HG02981 (cell line): ENCODE results near the gene PRKCH.
"Not testable (repeated sequence)": the region's sequence is repeated elsewhere in the genome, so short reads cannot be mapped to it uniquely, and the experiment has no call there.

Experiments used
- ATAC-seq: cut with Tn5 transposase; IDR thresholded peaks from one replicate; pipeline ENCODE4 v1.9.1; 2021; ENCODE audit warnings: mild to moderate bottlenecking, moderate library complexity; ENCODE audit not compliant: unreplicated experiment

Gene PRKCH

GRCh38 chr14:61451891-61452400 lies 130.6 kb downstream of the PRKCH start:
- ATAC-seq, result no peak

GRCh38 chr14:61452452-61452851 lies 131.1 kb downstream of the PRKCH start:
- ATAC-seq, result no peak

- ATAC-seq, result no peak
These were observed 131.9 kb downstream of the PRKCH start for GRCh38 chr14:61453103-61453767.

DNA sequence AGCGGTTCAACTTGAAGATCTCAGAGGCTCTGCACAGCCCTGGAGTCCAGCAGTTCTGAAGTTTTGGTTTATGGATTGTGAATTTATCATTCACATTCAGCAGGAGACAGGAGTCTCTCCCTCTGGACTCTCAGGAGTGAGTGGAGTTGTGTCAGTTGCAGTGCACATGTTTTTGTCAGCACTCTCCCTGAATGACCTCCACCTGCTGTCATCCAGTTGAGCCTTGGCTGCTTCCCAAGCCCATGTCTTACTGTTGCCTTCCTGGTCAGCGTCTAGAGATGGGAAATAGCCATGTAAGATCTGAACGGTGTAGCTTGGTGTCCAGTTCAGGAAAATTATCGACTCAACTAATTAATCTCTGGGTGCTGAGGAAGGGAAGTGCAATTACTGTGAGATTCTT lies 133.2 kb downstream of the PRKCH start:
- no peak for ATAC-seq

GRCh38 chr14:61455351-61455750 lies 134.0 kb downstream of the PRKCH start:
- no peak for ATAC-seq

- ATAC-seq, result peak; percentile 65
These were observed 135.3 kb downstream of the PRKCH start for GRCh38 chr14:61456720-61457119.

DNA sequence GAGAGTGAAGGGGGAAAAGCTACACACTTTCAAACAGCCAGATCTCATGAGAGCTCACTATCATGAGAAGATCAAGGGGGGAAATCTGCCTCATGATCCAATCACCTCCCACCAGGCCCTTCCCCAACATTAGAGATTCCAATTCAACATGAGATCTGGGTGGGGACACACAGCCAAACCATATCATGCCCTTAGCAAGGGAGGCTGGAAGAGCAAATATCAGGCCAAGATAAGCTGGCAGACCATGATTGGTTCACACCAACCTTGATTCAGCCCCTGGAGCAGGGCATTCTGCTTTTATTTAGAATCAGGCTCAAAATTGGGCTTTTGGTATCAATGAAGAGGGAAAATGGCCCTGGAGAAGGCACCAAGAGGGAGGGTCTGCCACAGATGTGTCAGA lies 137.4 kb downstream of the PRKCH start:
- ATAC-seq, result no peak

- no peak for ATAC-seq
These were observed 137.8 kb downstream of the PRKCH start for GRCh38 chr14:61459229-61459628.

DNA sequence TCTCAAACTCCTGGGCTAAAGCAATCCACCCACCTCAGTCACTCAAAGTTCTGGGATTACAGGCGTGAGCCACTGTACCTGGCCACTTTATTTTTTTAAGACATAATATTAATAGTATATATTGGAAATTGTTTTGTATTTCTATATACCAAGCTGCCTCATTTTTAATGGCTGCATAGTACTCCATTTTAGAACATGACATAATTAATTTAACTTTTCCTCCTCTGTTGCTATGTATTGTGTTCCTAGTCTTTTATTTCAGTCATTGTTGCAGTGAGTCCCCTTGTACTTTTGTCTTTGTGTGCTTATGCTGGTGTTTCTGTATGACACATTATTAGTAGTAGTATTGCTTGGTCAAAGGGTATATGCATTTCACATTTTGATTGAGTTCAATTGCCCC lies 138.7 kb downstream of the PRKCH start:
- ATAC-seq, result no peak

DNA sequence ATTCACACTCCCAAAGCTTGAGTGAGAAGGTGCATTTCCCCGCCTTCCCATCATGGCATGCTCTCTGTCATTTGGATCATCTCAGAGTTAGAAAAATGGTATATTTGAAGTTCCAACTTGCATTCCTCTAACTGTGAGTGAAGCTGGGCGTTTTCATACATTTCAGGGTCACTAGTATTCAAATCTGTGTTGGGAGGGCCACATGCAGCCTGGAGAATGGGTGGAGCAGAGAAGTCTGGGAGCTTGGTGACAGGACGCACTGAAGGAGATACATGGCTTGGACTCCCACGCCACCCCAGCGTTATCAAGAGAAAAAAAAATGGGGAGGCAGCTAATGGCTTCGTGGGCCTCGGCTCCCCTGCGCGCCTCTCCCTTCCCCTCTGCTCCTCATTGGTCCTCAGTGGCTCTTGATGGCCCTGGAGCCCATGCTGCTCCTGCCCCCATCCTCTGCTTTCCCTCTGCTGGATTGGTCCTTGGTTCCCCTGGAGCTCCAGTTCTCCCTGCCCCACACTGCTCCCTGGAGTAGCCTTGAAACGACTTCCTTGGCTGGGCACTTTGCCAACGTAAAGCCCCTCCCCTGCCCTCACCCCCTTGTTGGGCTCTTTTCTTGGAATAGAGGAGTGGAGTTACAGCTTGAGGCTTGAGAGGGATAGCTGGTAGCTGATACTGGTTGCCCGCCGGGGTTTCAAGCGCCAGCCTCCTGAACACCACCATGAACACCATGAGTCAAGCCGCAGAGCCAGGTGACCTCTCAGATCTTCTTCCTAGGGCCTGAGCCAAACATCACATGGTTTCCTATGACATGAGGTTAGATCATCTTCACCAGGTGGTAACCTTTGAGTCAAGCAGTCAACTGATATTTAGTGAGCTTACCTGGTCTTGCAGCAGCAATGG lies 139.6 kb downstream of the PRKCH start:
- ATAC-seq, result no peak

DNA sequence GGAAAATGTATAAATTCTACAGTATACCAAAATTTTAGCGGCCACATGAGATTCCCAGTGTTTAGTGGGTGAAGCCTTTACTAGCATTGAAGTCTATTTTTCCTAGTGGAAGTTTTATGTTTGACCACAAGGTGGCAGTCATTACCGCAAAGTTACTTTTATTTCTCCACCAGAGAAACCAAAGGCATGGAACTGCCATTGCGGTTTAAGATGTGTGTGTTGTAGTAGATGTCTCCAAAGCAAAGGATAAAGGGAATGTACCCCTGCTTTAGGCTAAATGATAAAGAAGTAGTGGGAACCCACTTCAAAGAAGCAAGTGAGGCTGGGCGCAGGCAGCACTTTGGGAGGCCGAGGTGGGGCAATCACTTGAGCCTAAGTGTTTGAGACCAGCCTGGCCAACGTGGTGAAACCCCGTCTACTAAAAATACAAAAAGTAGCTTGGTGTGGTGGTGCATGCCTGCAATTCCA lies 140.5 kb downstream of the PRKCH start:
- ATAC-seq, result no peak

- no peak for ATAC-seq
These were observed 141.3 kb downstream of the PRKCH start for GRCh38 chr14:61462566-61463193.

DNA sequence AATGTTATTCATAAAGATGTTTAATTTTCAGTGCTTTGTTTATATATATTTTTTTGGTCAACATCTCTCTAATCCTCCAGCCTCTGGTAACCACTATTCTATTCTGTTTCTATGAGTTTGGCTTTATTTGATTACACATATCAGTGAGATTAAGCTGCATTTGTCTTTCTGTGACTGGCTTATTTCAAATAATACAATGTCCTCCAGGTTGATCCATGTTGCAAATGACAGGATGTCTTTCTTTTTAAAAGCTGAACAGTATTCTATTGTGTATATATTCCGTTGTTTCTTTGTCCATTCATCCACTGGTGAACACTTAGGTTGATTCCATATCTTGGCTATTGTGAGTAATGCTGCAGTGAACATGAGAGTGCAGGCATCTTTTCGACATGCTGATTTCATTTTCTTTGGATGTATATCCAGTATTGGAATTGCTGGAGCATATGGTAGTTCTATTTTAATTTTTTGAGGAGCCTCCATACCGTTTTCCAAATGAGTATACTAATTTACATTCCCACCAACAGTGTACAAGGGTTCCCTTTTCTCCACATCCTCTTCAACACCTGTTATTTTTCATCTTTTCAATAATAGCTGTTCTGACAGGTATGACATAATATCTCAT lies 142.4 kb downstream of the PRKCH start:
- no peak for ATAC-seq

DNA sequence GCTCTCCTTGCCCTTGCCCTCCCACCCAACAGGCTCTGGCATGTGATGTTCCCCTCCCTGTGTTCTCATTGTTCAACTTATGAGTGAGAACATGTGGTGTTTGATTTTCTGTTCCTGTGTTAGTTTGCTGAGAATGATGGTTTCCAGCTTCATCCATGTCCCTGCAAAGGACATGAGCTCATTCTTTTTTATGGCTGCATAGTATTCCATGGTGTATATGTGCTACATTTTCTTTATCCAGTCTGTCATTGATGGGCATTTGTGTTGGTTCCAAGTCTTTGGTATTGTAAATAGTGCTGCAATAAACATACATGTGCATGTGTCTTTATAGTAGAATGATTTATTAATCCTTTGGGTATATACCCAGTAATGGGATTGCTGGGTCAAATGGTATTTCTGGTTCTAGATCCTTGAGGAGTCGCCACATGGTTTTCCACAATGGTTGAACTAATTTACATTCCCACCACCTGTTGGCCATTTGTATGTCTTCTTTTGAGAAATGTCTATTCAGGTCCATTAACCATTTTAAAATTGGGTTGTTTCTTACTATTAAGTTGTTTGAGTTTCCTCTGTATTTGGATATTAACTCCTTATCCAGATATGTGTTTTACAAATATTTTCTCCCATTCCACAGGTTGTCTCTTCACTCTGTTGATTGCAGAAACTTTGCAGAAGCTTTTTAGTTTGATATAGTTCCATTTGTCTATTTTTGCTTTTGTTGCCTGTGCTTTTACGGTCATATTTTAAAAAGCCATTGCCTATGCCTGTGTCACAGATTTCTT lies 143.4 kb downstream of the PRKCH start:
- ATAC-seq, result not testable (repeated sequence)

DNA sequence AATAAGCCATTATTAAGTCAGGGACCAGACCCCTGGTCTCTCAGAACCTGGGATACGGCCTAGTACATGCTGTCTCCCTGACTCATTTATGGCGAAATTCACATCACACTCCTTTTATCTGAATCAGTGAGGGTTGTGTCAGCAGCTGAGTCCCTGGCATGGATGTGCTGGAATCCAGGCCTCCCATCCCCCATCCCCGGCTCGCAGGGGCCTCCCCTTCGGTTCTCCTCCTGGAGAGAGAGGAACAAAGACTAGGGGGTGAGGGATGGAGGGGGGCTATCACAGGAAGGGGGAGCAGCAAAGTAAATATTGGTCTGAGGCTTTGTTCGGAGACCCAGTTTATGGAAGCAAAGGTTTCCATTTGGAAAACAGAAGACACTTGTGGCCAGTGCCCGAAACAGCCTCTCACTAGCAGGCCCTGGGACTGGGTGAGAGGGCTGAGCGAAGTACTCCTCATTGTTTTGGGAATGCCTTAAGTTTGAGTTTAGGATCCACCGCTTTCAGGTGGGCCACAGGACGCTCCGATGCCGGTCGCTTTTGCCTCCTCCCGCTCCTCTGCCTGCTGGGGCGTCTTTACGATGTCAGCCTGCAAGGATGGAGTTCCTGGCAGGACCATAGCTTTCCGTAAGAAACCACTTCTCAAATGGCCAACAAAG lies 145.0 kb downstream of the PRKCH start:
- no peak for ATAC-seq

- no peak for ATAC-seq
These were observed 145.5 kb downstream of the PRKCH start for GRCh38 chr14:61466905-61467280.

DNA sequence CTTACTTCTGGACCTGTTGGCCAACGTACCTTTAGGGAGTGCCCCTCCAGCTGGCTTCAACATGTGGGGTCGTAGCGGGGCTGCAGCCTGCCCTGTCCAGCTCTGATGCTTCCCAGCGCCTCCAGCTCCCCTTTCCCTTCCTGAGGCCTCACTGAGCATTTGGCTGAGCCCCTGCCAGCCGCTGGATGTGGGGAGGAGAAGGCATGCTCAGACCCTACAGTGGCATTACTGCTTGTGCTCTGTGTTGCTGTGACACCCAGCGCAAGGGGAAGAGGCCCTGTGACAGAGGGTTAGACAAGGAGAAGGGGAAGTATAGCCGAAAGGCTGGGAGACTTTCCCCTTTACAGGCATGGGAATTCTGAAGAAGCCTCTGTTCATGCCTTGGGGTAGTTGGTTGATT lies 145.9 kb downstream of the PRKCH start:
- no peak for ATAC-seq

DNA sequence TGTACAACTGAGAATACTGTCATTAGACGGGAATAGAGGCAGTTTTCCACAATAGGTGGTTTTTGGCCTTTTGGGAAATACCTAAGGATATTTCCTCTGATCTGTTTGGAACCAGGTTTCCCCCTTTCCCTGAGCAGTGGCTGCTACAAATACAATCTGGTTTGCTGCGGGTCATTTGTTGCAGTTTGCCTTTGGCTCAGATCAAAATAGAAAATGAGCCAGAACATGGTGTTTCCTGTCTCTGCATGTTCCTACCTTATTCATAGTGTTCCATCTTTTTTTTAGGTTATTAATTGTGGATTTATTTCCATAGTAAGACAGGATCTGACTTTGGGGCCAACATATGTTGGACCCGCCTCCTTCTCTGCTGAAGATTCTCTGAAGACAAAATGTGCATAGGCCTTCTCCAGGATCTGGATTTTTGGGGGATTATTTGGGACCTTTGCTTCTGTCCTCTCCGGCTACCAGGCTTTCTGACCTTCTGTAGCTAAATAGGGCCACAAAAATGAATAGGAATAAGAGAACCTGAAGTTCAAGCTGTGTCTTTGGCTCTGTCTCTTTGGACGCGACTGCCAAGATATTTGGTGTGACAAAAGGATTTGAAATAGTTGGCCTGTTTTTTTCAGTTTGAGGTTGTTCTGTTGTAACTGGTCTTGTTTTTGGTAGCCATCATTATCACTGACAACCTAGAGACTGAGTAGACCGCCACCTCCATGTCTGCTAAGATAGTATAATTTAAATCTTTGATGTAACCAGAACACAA lies 146.9 kb downstream of the PRKCH start:
- no peak for ATAC-seq

- no peak for ATAC-seq
These were observed 148.4 kb downstream of the PRKCH start for GRCh38 chr14:61469781-61470180.
